Tibial artery (tissue), 4 donors: ENCODE measurements around the gene MAP3K19.
"Not testable (repeated sequence)": the region's sequence is repeated elsewhere in the genome, so short reads cannot be mapped to it uniquely, and the experiment has no call there.

Experiments used
- DNase-seq, 2 donors: peaks; one replicate each; pipeline ENCODE4 v3.0.0-alpha.2; 2019
- H3K27ac ChIP-seq, 2 donors: fragments of 200-600 bp; sonication (generic) in 1 of 2; 1 replicate in 1 of 2; 2 replicates in 1 of 2; pipeline ENCODE4 v1.5.1; 2018 to 2019; ENCODE audit warnings: mild to moderate bottlenecking in 1 of 2
- H3K27me3 ChIP-seq, 2 donors: fragments of 200-600 bp; sonication (generic) in 1 of 2; one replicate each; pipeline versions ENCODE4 v1.5.1 to v1.6.0; 2016 to 2019
- H3K36me3 ChIP-seq, 3 donors: fragments of 200-600 bp; sonication (generic) in 2 of 3; one replicate each; pipeline ENCODE4 v1.5.1; 2016 to 2019; ENCODE audit warnings: mild to moderate bottlenecking in 2 of 3
- H3K4me1 ChIP-seq, 4 donors: fragments of 200-600 bp; sonication (generic) in 2 of 4; 1 replicate in 3 of 4; 2 replicates in 1 of 4; pipeline ENCODE4 v1.5.1; 2016 to 2019
- H3K4me3 ChIP-seq, 2 donors: fragments of 200-600 bp; sonication (generic) in 1 of 2; 1 replicate in 1 of 2; 2 replicates in 1 of 2; pipeline ENCODE4 v1.5.1; 2018 to 2019; ENCODE audit warnings: mild to moderate bottlenecking in 2 of 2
- H3K9me3 ChIP-seq, 3 donors: fragments of 200-600 bp; sonication (generic) in 1 of 3; one replicate each; pipeline ENCODE4 v1.5.1; 2016 to 2019
- CTCF ChIP-seq, 2 experiments: fragments of 200-600 bp in 1 of 2; fragments of 450-650 bp in 1 of 2; IDR thresholded peaks; one replicate each; pipeline ENCODE4 v1.5.1; 2017 to 2019; ENCODE audit warnings: antibody characterized with exemption in 2 of 2, mild to moderate bottlenecking in 1 of 2, moderate library complexity in 1 of 2
- intact Hi-C: fragments of 100-400 bp; cut with DNase I; formaldehyde crosslinking; loops from one replicate; pipeline ENCODE4 v1.15.0; 2023; ENCODE audit warnings: low total_unique reads

MAP3K19 gene

GRCh38 chr2:134979221-134979620 is 68.0 kb downstream of the MAP3K19 start:
- intact Hi-C loops = no loop called here
- Histone ChIP-seq H3K4me3 (no peak overlapping the region), H3K27ac (no peak overlapping the region), H3K9me3 (no peaks in the 10 kb centered on the region), H3K4me1 (no peaks in the 10 kb centered on the region), H3K27me3 (no peaks in the 10 kb centered on the region), H3K36me3 (no peaks in the 10 kb centered on the region)
- TF ChIP-seq CTCF (IDR thresholded peaks at IDR 0.05) = no peak
- DNase-seq = no peak

GRCh38 chr2:134977104-134977503 is 70.1 kb downstream of the MAP3K19 start:
- DNase-seq, H3K4me3 ChIP-seq, H3K27ac ChIP-seq, H3K9me3 ChIP-seq, H3K27me3 ChIP-seq, H3K36me3 ChIP-seq, H3K4me1 ChIP-seq, intact Hi-C loops: not testable (repeated sequence)

GRCh38 chr2:134976074-134976702 is 71.1 kb downstream of the MAP3K19 start:
- no peak for DNase-seq
- intact Hi-C loops = no loop called here
- H3K4me3 ChIP-seq = no peak overlapping the region
- H3K9me3 ChIP-seq = peaks cover 0 to 5% (median 0%) of the 10 kb centered on the region in 3 donors
- H3K27ac ChIP-seq = no peak overlapping the region
- H3K4me1 ChIP-seq = no peaks in the 10 kb centered on the region
- H3K36me3 ChIP-seq = no peaks in the 10 kb centered on the region
- H3K27me3 ChIP-seq = no peaks in the 10 kb centered on the region
- TF ChIP-seq CTCF (IDR thresholded peaks at IDR 0.05) = no peak

- Histone ChIP-seq H3K4me3 (no peak overlapping the region), H3K36me3 (no peaks in the 10 kb centered on the region), H3K27ac (no peak overlapping the region), H3K27me3 (no peaks in the 10 kb centered on the region), H3K9me3 (peaks cover 0 to 5% (median 0%) of the 10 kb centered on the region in 3 donors), H3K4me1 (no peaks in the 10 kb centered on the region)
- intact Hi-C loops = no loop called here
- TF ChIP-seq CTCF (IDR thresholded peaks at IDR 0.05) = no peak
- no peak for DNase-seq
Observed at GRCh38 chr2:134975281-134976009, 71.8 kb downstream of the MAP3K19 start.

GRCh38 chr2:134973241-134974138 is 73.8 kb downstream of the MAP3K19 start:
- intact Hi-C loops = no loop called here
- H3K27ac ChIP-seq = no peak overlapping the region

GRCh38 chr2:134967166-134967565 is 80.1 kb downstream of the MAP3K19 start:
- H3K4me3 ChIP-seq, H3K27ac ChIP-seq, H3K4me1 ChIP-seq, H3K9me3 ChIP-seq, intact Hi-C loops, DNase-seq, H3K36me3 ChIP-seq, H3K27me3 ChIP-seq: not testable (repeated sequence)

More at GRCh38 chr2:134973241-134974138, 73.8 kb downstream of the MAP3K19 start:
- no peak for TF ChIP-seq CTCF (IDR thresholded peaks at IDR 0.05)
- no peak overlapping the region for H3K4me3 ChIP-seq
- no peaks in the 10 kb centered on the region for H3K4me1 ChIP-seq
- no peak for DNase-seq
- peaks cover 0 to 10% (median 0%) of the 10 kb centered on the region in 3 donors for H3K9me3 ChIP-seq
- H3K36me3 ChIP-seq = no peaks in the 10 kb centered on the region
- no peaks in the 10 kb centered on the region for H3K27me3 ChIP-seq
